Mesendoderm (in vitro differentiated cells): Measurements from ENCODE around the gene SLIT3.

Source experiments
- DNase-seq: peaks from one replicate; pipeline ENCODE4 v3.0.0; 2013
- H2AK5ac ChIP-seq: 2 replicates; pipeline ENCODE4 v1.6.1; 2013; ENCODE audit warnings: low read length, inconsistent platforms
- H2BK120ac ChIP-seq: 2 replicates; pipeline ENCODE4 v1.6.1; 2013; ENCODE audit warnings: low read depth, mild to moderate bottlenecking, low read length, moderate library complexity, mixed read lengths
- H2BK15ac ChIP-seq: replicated peaks from 2 replicates; pipeline ENCODE4 v1.6.1; 2013; ENCODE audit warnings: low read depth, mild to moderate bottlenecking, moderate library complexity
- H2BK5ac ChIP-seq: 2 replicates; pipeline ENCODE4 v1.6.1; 2013; ENCODE audit warnings: low read length, inconsistent platforms
- H3K18ac ChIP-seq: 2 replicates; pipeline ENCODE4 v1.6.1; 2013; ENCODE audit warnings: mild to moderate bottlenecking, low read length, mixed read lengths
- H3K23ac ChIP-seq: one replicate; pipeline ENCODE4 v1.6.1; 2013; ENCODE audit warnings: low read length
- H3K27ac ChIP-seq: 2 replicates; pipeline ENCODE4 v1.5.1; 2013; ENCODE audit warnings: low read depth, mild to moderate bottlenecking, inconsistent platforms, low read length, moderate library complexity
- H3K27me3 ChIP-seq: 2 replicates; pipeline ENCODE4 v1.6.1; 2013; ENCODE audit warnings: low read length, control low read depth, mild to moderate bottlenecking, inconsistent platforms; ENCODE audit not compliant: insufficient read depth, poor library complexity
- H3K36me3 ChIP-seq: 2 replicates; pipeline ENCODE4 v1.6.1; 2013; ENCODE audit warnings: low read length, inconsistent platforms; ENCODE audit not compliant: control insufficient read depth, insufficient read depth
- H3K4ac ChIP-seq: one replicate; pipeline ENCODE4 v1.6.1; 2013; ENCODE audit warnings: low read depth, mild to moderate bottlenecking, low read length, moderate library complexity
- H3K4me1 ChIP-seq: 2 replicates; pipeline ENCODE4 v1.6.1; 2013; ENCODE audit warnings: low read depth, low read length, inconsistent platforms; ENCODE audit not compliant: control insufficient read depth
- H3K4me2 ChIP-seq: 2 replicates; pipeline ENCODE4 v1.6.1; 2013; ENCODE audit warnings: low read length
- H3K4me3 ChIP-seq: 2 replicates; pipeline ENCODE4 v1.5.1; 2013; ENCODE audit warnings: mild to moderate bottlenecking, low read length
- H3K56ac ChIP-seq: one replicate; pipeline ENCODE4 v1.6.1; 2013; ENCODE audit warnings: low read length
- H3K79me1 ChIP-seq: 2 replicates; pipeline ENCODE4 v1.6.1; 2013; ENCODE audit warnings: low read length, inconsistent platforms
- H3K79me2 ChIP-seq: 2 replicates; pipeline ENCODE4 v1.6.1; 2013; ENCODE audit warnings: mild to moderate bottlenecking, low read length; ENCODE audit not compliant: control insufficient read depth, insufficient read depth
- H3K9ac ChIP-seq: 2 replicates; pipeline ENCODE4 v1.6.1; 2013; ENCODE audit warnings: low read length, inconsistent platforms
- H4K5ac ChIP-seq: one replicate; pipeline ENCODE4 v1.6.1; 2013; ENCODE audit warnings: low read length
- H4K8ac ChIP-seq: one replicate; pipeline ENCODE4 v1.6.1; 2013; ENCODE audit warnings: low read depth, mild to moderate bottlenecking, control low read depth, low read length, moderate library complexity
- WGBS: extraction: QIAGEN DNeasy Blood & Tissue Kit; methylation state at CpG from one replicate; pipeline ENCODE4 v1.1.7; 2013; ENCODE audit warnings: low lambda C conversion rate, missing lambda C conversion rate; ENCODE audit not compliant: insufficient coverage; ENCODE audit errors: extremely low coverage; 5-methylcytosine and 5-hydroxymethylcytosine counted together

The SLIT3 gene

GRCh38 chr5:168932400-168933189 lies 368.3 kb downstream of the SLIT3 start:
- Histone ChIP-seq H3K4me1 (peaks cover 3% of the 10 kb centered on the region), H3K79me1 (no peaks in the 10 kb centered on the region), H3K27ac (no peak overlapping the region), H3K27me3 (no peaks in the 10 kb centered on the region), H3K79me2 (no peaks in the 10 kb centered on the region), H2AK5ac (no peak overlapping the region), H3K4me2 (no peak overlapping the region), H4K5ac (no peak overlapping the region), H3K56ac (no peak overlapping the region), H3K4ac (no peak overlapping the region), H4K8ac (no peak overlapping the region), H2BK120ac (no peak overlapping the region), H2BK15ac (no peak overlapping the region), H3K23ac (no peak overlapping the region), H3K4me3 (no peak overlapping the region), H3K36me3 (no peaks in the 10 kb centered on the region), H3K18ac (no peak overlapping the region), H2BK5ac (no peak overlapping the region), H3K9ac (no peak overlapping the region)
- no CpG with 5 or more reads among the region's 10 CpGs for WGBS
- DNase-seq = no peak

GRCh38 chr5:168931638-168932345 lies 369.1 kb downstream of the SLIT3 start:
- Histone ChIP-seq H2BK15ac (no peak overlapping the region), H3K79me2 (no peaks in the 10 kb centered on the region), H4K8ac (no peak overlapping the region), H3K36me3 (no peaks in the 10 kb centered on the region), H3K4me1 (peaks cover 3% of the 10 kb centered on the region), H3K56ac (no peak overlapping the region), H3K18ac (no peak overlapping the region), H3K27ac (no peak overlapping the region), H3K4me2 (no peak overlapping the region), H3K4ac (no peak overlapping the region), H3K9ac (no peak overlapping the region), H3K23ac (no peak overlapping the region), H3K4me3 (no peak overlapping the region), H3K79me1 (no peaks in the 10 kb centered on the region), H4K5ac (no peak overlapping the region), H2BK120ac (no peak overlapping the region), H2AK5ac (no peak overlapping the region), H3K27me3 (no peaks in the 10 kb centered on the region), H2BK5ac (no peak overlapping the region)
- no peak for DNase-seq
- no CpG with 5 or more reads among the region's 8 CpGs for WGBS

- no peaks in the 10 kb centered on the region for H3K36me3 ChIP-seq
- H4K5ac ChIP-seq = no peak overlapping the region
- H3K27me3 ChIP-seq = no peaks in the 10 kb centered on the region
- no peak overlapping the region for H3K56ac ChIP-seq
- no peak overlapping the region for H2AK5ac ChIP-seq
- no CpG with 5 or more reads among the region's 7 CpGs for WGBS
- H3K18ac ChIP-seq = no peak overlapping the region
- H3K9ac ChIP-seq = no peak overlapping the region
- DNase-seq = no peak
- no peak overlapping the region for H2BK15ac ChIP-seq
- H3K4me2 ChIP-seq = no peak overlapping the region
- H3K79me2 ChIP-seq = no peaks in the 10 kb centered on the region
- H3K79me1 ChIP-seq = no peaks in the 10 kb centered on the region
- H2BK120ac ChIP-seq = no peak overlapping the region
- peaks cover 3% of the 10 kb centered on the region for H3K4me1 ChIP-seq
- H2BK5ac ChIP-seq = no peak overlapping the region
- no peak overlapping the region for H3K27ac ChIP-seq
- no peak overlapping the region for H3K4ac ChIP-seq
- no peak overlapping the region for H3K4me3 ChIP-seq
- no peak overlapping the region for H4K8ac ChIP-seq
- no peak overlapping the region for H3K23ac ChIP-seq
These were observed 371.3 kb downstream of the SLIT3 start for GRCh38 chr5:168929656-168930055.

- Histone ChIP-seq H3K27ac (no peak overlapping the region), H3K9ac (no peak overlapping the region), H3K79me2 (no peaks in the 10 kb centered on the region), H4K8ac (no peak overlapping the region), H2BK120ac (no peak overlapping the region), H3K4me3 (no peak overlapping the region), H2AK5ac (no peak overlapping the region), H3K4me2 (no peak overlapping the region), H3K27me3 (no peaks in the 10 kb centered on the region), H3K4ac (no peak overlapping the region), H4K5ac (no peak overlapping the region), H3K56ac (no peak overlapping the region), H3K23ac (no peak overlapping the region), H2BK15ac (no peak overlapping the region), H3K36me3 (no peaks in the 10 kb centered on the region), H3K18ac (no peak overlapping the region), H3K4me1 (no peaks in the 10 kb centered on the region), H3K79me1 (no peaks in the 10 kb centered on the region), H2BK5ac (no peak overlapping the region)
- DNase-seq = no peak
- WGBS = no CpG with 5 or more reads among the region's 3 CpGs
These were observed 375.8 kb downstream of the SLIT3 start for GRCh38 chr5:168925160-168925559.

GRCh38 chr5:168921147-168921866 lies 379.6 kb downstream of the SLIT3 start:
- H2BK15ac ChIP-seq = no peak overlapping the region
- H4K5ac ChIP-seq = no peak overlapping the region
- no peak overlapping the region for H3K4ac ChIP-seq
- no peaks in the 10 kb centered on the region for H3K79me1 ChIP-seq
- DNase-seq = no peak
- H3K4me2 ChIP-seq = no peak overlapping the region
- no peak overlapping the region for H3K56ac ChIP-seq
- no peak overlapping the region for H2BK120ac ChIP-seq
- no peak overlapping the region for H4K8ac ChIP-seq
- H3K4me1 ChIP-seq = no peaks in the 10 kb centered on the region
- WGBS = 100% methylated on average over 3 of the region's 7 CpGs
- H3K9ac ChIP-seq = no peak overlapping the region
- H3K36me3 ChIP-seq = no peaks in the 10 kb centered on the region
- H3K23ac ChIP-seq = no peak overlapping the region
- no peaks in the 10 kb centered on the region for H3K27me3 ChIP-seq
- H3K79me2 ChIP-seq = no peaks in the 10 kb centered on the region
- no peak overlapping the region for H3K18ac ChIP-seq
- no peak overlapping the region for H3K4me3 ChIP-seq
- H3K27ac ChIP-seq = no peak overlapping the region
- H2AK5ac ChIP-seq = no peak overlapping the region
- H2BK5ac ChIP-seq = no peak overlapping the region
